GM19238 (cell line): ENCODE measurements around the gene ASAP3.

Experiments
- DNase-seq: peaks from one replicate; pipeline ENCODE4 v3.0.0; 2011; ENCODE audit warnings: low spot score; ENCODE audit not compliant: insufficient read length

ASAP3 gene

GRCh38 chr1:23450894-23451293 is 33.1 kb downstream of the ASAP3 start:
- no peak for DNase-seq

DNA sequence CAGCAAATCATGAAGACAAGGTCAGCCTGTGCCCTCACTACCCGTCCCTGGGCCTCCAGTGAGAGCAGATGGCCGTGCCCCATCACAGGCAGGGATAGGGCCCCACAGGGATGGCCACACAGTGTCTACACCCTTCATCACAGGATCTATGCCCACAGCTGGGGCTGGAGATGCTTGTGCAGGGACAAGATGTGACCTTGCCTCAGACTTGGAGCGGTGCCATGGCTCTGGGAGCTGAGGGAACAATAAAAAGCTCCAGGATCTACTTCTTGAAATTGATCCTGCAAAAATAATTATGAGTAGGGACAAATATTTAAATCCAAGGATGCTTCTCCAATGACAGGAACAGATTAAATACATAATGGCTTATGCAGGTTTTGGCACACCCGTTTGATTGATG is 34.0 kb downstream of the ASAP3 start:
- DNase-seq = no peak

- no peak for DNase-seq
These were observed 34.7 kb downstream of the ASAP3 start for GRCh38 chr1:23449306-23449705.

GRCh38 chr1:23448846-23449245 is 35.1 kb downstream of the ASAP3 start:
- DNase-seq = no peak

DNA sequence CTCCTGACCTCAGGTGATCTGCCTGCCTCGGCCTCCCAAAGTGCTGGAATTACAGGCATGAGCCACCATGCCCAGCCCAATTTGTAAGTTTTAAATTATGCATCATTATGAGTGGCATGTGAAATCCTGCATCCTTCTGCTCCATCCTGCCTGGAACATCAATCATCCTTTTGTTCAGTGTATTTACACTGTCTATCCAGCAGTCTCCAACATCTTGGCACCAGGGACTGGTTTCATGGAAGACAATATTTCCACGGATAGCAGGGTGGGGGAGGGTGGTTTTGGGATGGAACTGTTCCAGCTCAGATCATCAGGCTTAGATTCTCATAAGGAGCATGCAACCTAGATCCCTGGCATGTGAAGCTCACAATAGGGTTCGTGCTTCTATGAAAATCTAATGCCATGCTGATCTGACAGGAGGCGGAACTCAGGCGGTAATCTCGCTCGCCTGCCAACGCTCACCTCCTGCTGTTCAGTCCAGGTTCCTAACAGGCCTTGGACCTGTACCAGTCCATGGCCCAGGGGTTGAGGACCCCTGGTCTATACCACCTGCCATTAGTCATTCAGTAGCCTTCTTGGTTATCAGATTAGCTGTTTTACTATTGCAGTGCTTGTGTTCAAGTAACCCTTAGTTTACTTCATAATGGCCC is 37.2 kb downstream of the ASAP3 start:
- DNase-seq = no peak

DNA sequence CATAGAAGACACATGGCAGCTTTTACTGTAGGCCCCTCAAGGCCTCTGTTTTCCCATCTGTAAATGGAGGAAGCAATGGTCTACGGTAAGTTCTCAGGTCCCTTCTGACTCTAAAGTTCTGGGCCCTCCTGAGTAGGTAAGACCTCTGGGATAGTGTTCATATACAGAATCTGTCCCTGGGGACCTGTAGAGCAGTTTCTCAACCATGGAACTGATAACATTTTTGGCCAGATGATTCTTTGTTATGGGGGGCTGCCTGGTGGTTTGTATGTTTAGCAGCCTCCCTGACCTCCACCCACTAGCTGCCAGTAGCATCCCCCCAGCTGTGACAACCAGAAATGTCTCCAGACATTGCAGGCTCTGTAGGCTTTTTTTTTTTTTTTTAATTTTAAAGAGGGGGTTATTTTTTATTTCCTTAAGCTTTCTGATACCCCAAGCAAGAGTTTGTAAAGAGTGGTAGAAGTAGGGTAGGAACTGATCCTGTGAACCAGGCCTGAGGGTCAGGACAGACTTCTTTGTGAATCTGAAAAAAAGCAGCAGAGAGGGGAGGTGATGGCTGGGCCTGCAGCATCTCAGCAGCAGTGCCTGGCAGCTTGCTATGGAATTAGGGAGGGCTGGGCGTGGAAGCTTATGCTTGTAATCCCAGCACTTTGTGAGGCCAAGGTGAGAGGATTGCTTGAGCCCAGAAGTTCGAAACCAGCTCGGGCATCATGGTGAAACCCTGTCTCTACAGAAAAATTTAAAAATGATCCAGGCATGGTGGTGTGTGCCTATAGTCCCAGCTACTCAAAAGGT is 39.2 kb downstream of the ASAP3 start:
- DNase-seq = no peak

- no peak for DNase-seq
These were observed 39.9 kb downstream of the ASAP3 start for GRCh38 chr1:23444104-23444533.

DNA sequence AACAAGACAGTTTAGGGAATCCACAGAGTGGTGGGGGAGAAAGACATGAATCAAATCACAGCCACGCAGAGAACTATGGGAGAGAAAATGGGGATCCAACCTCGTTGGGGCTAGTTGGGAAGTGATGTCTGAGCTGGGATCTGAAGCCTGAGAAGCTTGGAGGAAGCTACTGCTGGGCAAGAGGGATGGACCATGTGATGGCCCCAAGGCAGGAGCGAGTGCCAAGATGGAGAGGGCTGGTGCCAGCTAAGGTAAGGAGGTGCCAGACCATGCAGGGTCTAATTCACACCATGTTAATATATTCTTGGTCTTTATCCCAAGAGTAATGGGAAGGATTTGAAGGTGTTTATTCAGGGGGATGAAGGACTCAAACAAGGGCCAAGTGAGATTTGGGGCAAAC is 41.2 kb downstream of the ASAP3 start:
- DNase-seq = no peak

GRCh38 chr1:23441446-23442148 is 42.4 kb downstream of the ASAP3 start:
- no peak for DNase-seq

DNA sequence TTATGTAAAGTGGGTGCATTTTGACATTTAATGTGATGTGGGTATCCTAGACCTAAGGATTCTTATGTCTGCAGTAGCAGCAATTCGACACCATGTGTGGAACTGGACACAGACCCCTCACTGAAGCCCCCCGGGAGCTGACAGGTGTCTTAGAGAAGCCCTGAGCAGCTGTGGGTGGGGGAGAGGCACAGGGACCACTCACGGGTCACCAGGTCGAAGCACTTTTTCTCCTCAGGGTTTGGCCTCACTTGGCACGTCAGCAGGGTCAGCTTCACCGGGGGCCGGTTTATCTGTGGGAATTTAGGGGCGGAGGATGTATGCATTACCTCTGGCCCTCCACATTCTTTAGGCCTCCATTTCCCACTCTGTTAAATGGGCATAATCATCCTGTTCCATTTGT is 45.4 kb downstream of the ASAP3 start:
- no peak for DNase-seq

DNA sequence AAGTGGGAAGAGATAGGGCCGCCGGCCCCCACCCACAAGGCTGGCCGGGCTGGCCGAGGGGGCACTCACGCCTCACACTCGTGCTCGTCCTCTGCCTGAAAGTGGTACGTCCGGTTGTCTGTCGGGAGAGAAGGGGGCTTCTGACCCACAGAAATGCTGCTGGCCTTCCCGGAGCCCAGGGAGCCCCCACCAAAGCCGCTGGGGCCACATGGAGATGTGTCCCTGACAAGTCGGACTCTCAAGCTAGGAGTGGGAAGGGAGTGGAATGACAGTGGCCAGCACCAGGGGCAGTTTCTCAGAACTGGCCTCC is 46.7 kb downstream of the ASAP3 start:
- no peak for DNase-seq

- no peak for DNase-seq
These were observed 47.2 kb downstream of the ASAP3 start for GRCh38 chr1:23436520-23437354.

DNA sequence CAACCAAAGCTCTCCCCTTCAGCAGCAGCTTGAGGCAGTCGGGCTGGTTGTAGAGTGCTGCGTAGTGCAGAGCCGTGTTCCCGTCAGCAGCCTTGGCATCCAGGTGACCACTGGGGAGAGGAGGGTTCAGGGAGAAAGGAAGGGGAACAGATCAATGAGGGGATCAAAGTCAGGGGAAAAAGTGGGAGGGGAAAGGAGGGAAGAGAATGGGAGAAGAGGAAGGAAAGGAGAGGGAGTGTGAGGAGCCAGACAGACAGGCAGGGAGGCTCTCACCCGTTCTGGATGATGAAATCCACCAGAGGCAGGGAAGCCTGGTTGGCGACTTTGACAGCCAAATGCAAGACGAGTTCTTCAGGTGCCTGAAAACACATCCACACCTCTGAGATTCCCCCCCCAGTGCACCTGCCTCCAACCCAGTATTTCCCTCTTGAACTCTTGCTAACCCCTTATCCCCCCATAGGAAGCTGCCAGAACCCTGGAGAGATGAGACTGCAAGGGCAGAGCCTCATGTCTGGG is 49.7 kb downstream of the ASAP3 start:
- no peak for DNase-seq

DNA sequence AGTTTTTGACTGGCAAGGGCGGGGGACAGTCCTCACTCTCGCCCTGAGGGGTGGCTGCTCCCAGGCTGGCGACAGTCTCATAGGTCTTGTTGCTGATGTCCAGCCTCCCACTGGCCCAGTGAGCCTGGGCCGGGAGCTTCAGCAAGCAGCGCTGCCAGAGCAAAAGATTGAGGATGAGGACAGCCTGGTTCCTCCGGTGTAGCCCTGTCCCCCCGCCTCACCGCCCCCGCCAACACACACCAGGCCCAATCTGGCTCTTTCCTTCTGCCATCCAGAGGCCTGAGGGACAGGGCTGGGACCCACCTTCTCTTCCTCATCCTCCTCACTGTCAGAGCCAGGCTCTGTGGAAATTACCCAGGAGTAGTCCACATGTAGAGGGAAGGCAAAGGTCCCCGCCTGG is 50.9 kb downstream of the ASAP3 start:
- no peak for DNase-seq

DNA sequence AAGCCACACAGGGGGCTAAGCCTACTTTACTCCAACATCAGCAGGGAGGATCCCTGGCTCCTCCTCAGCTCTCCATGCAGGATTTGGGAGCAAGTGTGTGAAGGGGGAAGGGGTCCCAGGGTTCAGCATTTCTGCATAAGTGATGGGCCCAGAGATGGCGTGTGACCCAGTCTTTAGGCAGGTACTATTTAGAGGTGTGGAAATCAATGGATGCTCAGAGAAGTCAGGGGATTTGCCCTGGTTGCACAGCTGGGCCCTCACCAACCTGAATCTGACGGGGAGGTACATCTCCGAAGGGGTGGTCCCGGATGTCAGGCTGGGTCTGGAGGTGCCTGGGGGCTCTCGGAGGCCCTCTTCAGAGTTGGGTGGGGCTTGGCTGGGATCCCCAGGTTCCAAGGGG is 52.5 kb downstream of the ASAP3 start:
- no peak for DNase-seq

GRCh38 chr1:23430803-23431202 is 53.2 kb downstream of the ASAP3 start:
- no peak for DNase-seq

- DNase-seq = no peak
These were observed 55.7 kb downstream of the ASAP3 start for GRCh38 chr1:23428136-23428905.

GRCh38 chr1:23427550-23427949 is 56.4 kb downstream of the ASAP3 start:
- no peak for DNase-seq

- no peak for DNase-seq
These were observed 57.2 kb downstream of the ASAP3 start for GRCh38 chr1:23426828-23427227.

DNA sequence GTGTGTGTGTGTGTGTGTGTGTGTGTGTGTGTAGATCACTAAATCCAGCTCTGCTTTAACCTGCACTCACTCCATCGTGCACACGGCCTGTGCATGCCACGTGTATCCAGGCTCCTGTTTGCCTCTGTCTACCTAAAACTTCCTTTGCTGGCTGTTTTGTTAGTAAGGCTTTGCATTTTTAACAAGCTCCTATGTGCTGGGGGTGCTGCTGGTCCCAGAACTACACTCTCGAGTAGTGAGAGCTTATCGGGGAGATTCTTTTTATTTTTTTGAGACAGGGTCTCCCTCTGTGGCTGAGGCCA is 58.8 kb downstream of the ASAP3 start:
- no peak for DNase-seq
